Measurements from ENCODE around the gene CRYGB. TPM values are rescaled to one million over a fixed set of nuclear protein-coding genes. Genes with fewer than 3 reads are reported as not detected.

The CRYGB gene
- total RNA-seq, 1 experiment from 2014 or later = not detected

DNA sequence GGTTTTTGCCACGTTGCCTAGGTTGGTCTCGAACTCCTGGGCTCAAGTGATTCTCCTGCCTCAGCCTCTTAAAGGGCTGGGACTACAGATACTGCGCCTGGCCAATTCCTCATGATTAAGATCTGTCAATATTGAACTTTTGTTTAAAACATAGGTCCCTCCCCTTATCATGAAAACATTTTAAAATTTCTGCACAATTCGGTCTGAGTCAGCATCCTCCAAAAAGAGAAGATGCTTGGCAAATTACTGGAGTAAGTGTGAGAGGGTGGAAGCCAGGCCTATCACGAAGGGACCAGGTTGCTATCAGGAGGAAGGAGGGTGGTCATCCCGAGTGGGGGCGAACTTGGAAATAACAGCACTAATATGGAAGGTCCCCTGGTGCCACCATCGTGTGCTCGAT, 28.2 kb upstream of the CRYGB start:
- no peaks in the 10 kb centered on the region for H3K27me3 ChIP-seq (ENCODE audit: insufficient read depth, low read length)
- CTCF ChIA-PET = interaction anchor here (1.7 to 2.7 kb wide), 4 partner anchors 9 to 102 kb away, joined by 3 to 24 read pairs (median 10); partner anchors contain the start of gene IDH1
- RAD21 ChIA-PET (ENCODE audit: low non-redundant PET in 1 of 2, low total read pairs in 2 of 2, uncharacterized antibody in 2 of 2, unreplicated experiment in 2 of 2) = no interaction called here
- DNase-seq (ENCODE audit: low read depth, low spot score) (no peak), ATAC-seq (no peak)
- no peak overlapping the region for H3K4me3 ChIP-seq (replicated peaks in 1 of 2; ENCODE audit: low read depth in 1 of 2, low read length in 2 of 2)
- H3K4me1 ChIP-seq (ENCODE audit: control insufficient read depth in 1 of 2, insufficient read depth in 2 of 2, low read length in 2 of 2) = peaks cover 5 to 24% of the 10 kb centered on the region in 2 experiments; a peak in 3 of 4 replicates
- no peaks in the 10 kb centered on the region for H4K20me1 ChIP-seq (ENCODE audit: insufficient read depth)
- POLR2A ChIA-PET = no interaction called here
- H3K36me3 ChIP-seq (ENCODE audit: control insufficient read depth in 1 of 2, insufficient read depth in 2 of 2, low read length in 2 of 2) = no peaks in the 10 kb centered on the region
- intact Hi-C loops (cut with micrococcal nuclease) = loop anchor here (2.0 kb wide), 1 partner anchor 81 kb away; the partner anchor contains the start of gene IDH1
- H3K4me2 ChIP-seq (ENCODE audit: low read length) = no peak overlapping the region
- H3K9me2 ChIP-seq (ENCODE audit: insufficient read depth) = no peaks in the 10 kb centered on the region
- no peaks in the 10 kb centered on the region for H3K9me3 ChIP-seq (ENCODE audit: control insufficient read depth in 1 of 2, insufficient read depth in 1 of 2, low read depth in 1 of 2, low read length in 2 of 2)
- no peak overlapping the region for H2AFZ ChIP-seq (ENCODE audit: low read depth, low read length, poor library complexity, severe bottlenecking)
- TF ChIP-seq, protein P1, sequence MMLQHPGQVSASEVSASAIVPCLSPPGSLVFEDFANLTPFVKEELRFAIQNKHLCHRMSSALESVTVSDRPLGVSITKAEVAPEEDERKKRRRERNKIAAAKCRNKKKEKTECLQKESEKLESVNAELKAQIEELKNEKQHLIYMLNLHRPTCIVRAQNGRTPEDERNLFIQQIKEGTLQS (IDR thresholded peaks at IDR 0.05) = no peak
- TF ChIP-seq SIN3A (IDR thresholded peaks at IDR 0.05; ENCODE audit: low read depth) (no peak), YY1 (IDR thresholded peaks at IDR 0.05; ENCODE audit: extremely low read depth, insufficient replicate concordance, low read depth, low read length) (no peak), ZFX (IDR thresholded peaks at IDR 0.05) (no peak)
- TF ChIP-seq, protein P2, sequence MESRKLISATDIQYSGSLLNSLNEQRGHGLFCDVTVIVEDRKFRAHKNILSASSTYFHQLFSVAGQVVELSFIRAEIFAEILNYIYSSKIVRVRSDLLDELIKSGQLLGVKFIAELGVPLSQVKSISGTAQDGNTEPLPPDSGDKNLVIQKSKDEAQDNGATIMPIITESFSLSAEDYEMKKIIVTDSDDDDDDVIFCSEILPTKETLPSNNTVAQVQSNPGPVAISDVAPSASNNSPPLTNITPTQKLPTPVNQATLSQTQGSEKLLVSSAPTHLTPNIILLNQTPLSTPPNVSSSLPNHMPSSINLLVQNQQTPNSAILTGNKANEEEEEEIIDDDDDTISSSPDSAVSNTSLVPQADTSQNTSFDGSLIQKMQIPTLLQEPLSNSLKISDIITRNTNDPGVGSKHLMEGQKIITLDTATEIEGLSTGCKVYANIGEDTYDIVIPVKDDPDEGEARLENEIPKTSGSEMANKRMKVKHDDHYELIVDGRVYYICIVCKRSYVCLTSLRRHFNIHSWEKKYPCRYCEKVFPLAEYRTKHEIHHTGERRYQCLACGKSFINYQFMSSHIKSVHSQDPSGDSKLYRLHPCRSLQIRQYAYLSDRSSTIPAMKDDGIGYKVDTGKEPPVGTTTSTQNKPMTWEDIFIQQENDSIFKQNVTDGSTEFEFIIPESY (IDR thresholded peaks at IDR 0.05; ENCODE audit: extremely low read depth, insufficient replicate concordance, low read length) = no peak
- TF ChIP-seq, protein P3, sequence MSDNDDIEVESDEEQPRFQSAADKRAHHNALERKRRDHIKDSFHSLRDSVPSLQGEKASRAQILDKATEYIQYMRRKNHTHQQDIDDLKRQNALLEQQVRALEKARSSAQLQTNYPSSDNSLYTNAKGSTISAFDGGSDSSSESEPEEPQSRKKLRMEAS (IDR thresholded peaks at IDR 0.05) = no peak
- no peak overlapping the region for H3K27ac ChIP-seq (ENCODE audit: low read depth, low read length)
- no TSS peak for BruUV-seq (replicated peaks)
- H3K9ac ChIP-seq (ENCODE audit: low read length) = no peak overlapping the region
- H3K79me2 ChIP-seq (ENCODE audit: insufficient read depth, low read length) = no peaks in the 10 kb centered on the region

DNA sequence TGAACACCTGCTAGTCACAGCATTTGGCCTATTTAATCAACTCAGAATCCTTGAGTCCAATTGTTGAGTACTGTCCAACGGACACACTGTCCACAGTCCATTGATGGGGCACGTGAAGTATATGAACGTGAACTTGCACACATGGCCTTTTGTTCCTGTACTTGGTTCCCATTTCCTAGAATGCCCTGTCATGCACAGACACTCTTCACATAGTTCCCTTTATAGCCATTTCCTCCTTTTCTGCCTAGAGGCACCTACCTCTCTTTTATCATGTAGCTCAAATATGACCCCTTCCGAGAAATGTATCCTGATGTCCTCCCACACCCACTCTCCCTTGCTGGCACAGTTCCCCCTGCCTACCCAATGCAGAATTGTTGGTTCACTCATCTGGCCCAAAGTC, 26.2 kb upstream of the CRYGB start:
- no peaks in the 10 kb centered on the region for H3K27me3 ChIP-seq (ENCODE audit: insufficient read depth, low read length)
- no peak for DNase-seq (ENCODE audit: low read depth, low spot score)
- no peak for ATAC-seq
- H3K4me1 ChIP-seq (ENCODE audit: control insufficient read depth in 1 of 2, insufficient read depth in 2 of 2, low read length in 2 of 2) = peaks cover 0 to 13% of the 10 kb centered on the region in 2 experiments; a peak in 2 of 4 replicates
- no peak overlapping the region for H2AFZ ChIP-seq (ENCODE audit: low read depth, low read length, poor library complexity, severe bottlenecking)
- ChIA-PET CTCF (no interaction called here), POLR2A (no interaction called here), RAD21 (ENCODE audit: low non-redundant PET in 1 of 2, low total read pairs in 2 of 2, uncharacterized antibody in 2 of 2, unreplicated experiment in 2 of 2) (no interaction called here)
- no TSS peak for BruUV-seq (replicated peaks)
- H3K9ac ChIP-seq (ENCODE audit: low read length) = no peak overlapping the region
- no peaks in the 10 kb centered on the region for H4K20me1 ChIP-seq (ENCODE audit: insufficient read depth)
- H3K27ac ChIP-seq (ENCODE audit: low read depth, low read length) = no peak overlapping the region
- intact Hi-C loops (cut with micrococcal nuclease) = no loop called here
- H3K79me2 ChIP-seq (ENCODE audit: insufficient read depth, low read length) = no peaks in the 10 kb centered on the region
- no peaks in the 10 kb centered on the region for H3K9me2 ChIP-seq (ENCODE audit: insufficient read depth)
- H3K4me2 ChIP-seq (ENCODE audit: low read length) = peak overlapping the region; percentile 23; the same call in 1 of the 2 replicates
- H3K4me3 ChIP-seq (replicated peaks in 1 of 2; ENCODE audit: low read depth in 1 of 2, low read length in 2 of 2) = no peak overlapping the region
- H3K9me3 ChIP-seq (ENCODE audit: control insufficient read depth in 1 of 2, insufficient read depth in 1 of 2, low read depth in 1 of 2, low read length in 2 of 2) = no peaks in the 10 kb centered on the region
- no peaks in the 10 kb centered on the region for H3K36me3 ChIP-seq (ENCODE audit: control insufficient read depth in 1 of 2, insufficient read depth in 2 of 2, low read length in 2 of 2)
- TF ChIP-seq, protein P4, sequence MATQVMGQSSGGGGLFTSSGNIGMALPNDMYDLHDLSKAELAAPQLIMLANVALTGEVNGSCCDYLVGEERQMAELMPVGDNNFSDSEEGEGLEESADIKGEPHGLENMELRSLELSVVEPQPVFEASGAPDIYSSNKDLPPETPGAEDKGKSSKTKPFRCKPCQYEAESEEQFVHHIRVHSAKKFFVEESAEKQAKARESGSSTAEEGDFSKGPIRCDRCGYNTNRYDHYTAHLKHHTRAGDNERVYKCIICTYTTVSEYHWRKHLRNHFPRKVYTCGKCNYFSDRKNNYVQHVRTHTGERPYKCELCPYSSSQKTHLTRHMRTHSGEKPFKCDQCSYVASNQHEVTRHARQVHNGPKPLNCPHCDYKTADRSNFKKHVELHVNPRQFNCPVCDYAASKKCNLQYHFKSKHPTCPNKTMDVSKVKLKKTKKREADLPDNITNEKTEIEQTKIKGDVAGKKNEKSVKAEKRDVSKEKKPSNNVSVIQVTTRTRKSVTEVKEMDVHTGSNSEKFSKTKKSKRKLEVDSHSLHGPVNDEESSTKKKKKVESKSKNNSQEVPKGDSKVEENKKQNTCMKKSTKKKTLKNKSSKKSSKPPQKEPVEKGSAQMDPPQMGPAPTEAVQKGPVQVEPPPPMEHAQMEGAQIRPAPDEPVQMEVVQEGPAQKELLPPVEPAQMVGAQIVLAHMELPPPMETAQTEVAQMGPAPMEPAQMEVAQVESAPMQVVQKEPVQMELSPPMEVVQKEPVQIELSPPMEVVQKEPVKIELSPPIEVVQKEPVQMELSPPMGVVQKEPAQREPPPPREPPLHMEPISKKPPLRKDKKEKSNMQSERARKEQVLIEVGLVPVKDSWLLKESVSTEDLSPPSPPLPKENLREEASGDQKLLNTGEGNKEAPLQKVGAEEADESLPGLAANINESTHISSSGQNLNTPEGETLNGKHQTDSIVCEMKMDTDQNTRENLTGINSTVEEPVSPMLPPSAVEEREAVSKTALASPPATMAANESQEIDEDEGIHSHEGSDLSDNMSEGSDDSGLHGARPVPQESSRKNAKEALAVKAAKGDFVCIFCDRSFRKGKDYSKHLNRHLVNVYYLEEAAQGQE (IDR thresholded peaks at IDR 0.05; ENCODE audit: low read depth) = no peak
- TF ChIP-seq EZH2phosphoT487 (IDR thresholded peaks at IDR 0.05; ENCODE audit: borderline replicate concordance) = no peak
- no peak for TF ChIP-seq POLR2A (IDR thresholded peaks at IDR 0.05; ENCODE audit: borderline replicate concordance, extremely low read depth, insufficient read depth, insufficient read length)
- no peak for TF ChIP-seq SRF (IDR thresholded peaks at IDR 0.05; ENCODE audit: low read depth)
- TF ChIP-seq, protein P2 (IDR thresholded peaks at IDR 0.05; ENCODE audit: extremely low read depth, insufficient replicate concordance, low read length) = no peak
- TF ChIP-seq FOSL1 (IDR thresholded peaks at IDR 0.05; ENCODE audit: low read depth) = no peak
- no peak for TF ChIP-seq CEBPB (IDR thresholded peaks at IDR 0.05; ENCODE audit: low read depth)
- no peak for TF ChIP-seq SP1 (IDR thresholded peaks at IDR 0.05; ENCODE audit: low read depth)
